SKM-1 treated with dmso at 0.1 percent for 144 hours (cell line): ENCODE measurements around the gene GRIK5.
"Not testable (repeated sequence)": the region's sequence is repeated elsewhere in the genome, so short reads cannot be mapped to it uniquely, and the experiment has no call there.

Source experiments
- DNase-seq: peaks from one replicate; lab custom pipeline; 2025; ENCODE audit not compliant: unreplicated experiment; lab: John Stamatoyannopoulos, UW

GRIK5 gene

GRCh38 chr19:41994994-41995958, 74.7 kb downstream of the GRIK5 start:
- no peak for DNase-seq

DNA sequence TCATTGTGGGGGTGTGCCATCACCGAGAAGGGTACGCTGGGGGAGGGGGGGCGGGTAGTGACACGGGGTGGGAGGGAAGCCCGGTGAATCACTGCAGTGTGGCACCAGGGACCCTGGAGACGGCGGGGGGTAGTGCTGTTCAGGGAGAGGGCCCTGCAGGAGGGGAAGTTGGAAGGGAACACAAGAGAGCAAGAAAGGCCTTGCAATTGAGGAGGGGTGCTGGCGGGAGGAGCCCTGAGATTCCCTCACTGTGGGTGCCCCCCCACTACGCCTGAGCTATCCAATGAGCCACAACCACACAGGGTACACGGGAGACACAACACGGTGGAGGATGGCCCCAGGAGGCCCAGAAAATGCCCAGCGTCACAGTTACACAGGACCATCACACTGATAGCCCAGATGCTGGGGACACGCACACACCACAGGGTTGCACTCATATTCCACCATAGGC, 75.5 kb downstream of the GRIK5 start:
- no peak for DNase-seq

DNA sequence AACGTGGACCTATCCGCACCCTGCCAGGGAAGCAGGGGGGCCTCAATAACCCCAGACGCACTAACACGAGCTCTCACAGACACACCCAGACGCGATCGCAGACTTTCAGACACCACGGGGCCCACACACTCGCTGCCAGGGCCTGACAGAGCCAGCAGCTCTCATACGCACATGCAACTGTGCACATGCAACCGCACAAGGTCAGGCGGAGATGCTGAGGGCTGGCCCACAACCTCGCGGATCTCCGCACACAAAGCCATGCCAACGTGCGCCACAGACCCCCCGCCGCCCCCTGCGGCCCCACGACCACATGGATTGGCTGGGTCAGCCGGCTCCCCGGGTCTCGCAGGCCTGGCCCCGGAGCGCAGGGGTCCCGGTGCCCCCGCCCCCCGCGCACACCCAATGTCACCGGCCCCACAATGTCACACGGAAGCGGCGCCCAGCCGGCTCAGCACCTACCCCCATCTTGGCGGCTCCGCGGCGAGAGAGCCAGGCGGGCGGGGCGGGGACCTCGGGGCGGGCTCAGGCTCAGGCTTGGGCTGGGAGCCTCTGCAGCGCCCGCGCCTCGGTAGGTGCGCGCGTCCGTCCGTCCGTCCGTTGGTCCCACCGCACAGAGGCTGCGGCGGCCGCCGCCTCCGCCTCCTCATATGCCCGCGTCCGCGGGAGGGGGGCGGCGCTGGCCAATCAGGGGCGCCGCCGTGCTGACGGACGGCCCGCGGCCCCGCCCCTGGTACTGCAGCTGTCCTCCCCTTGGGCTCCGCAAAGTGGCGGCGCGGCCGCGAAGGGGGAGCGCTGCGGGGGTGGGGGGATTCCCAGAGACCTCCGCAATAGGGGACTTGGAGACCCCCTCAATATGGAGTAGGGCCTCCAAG, 76.2 kb downstream of the GRIK5 start, which contains the start of gene ATP1A3:
ATP1A3 (minus strand) TSS at position 619 of the 872 bp plus-strand sequence; CDS start at position 465, 154 bp downstream.
- no peak for DNase-seq

GRCh38 chr19:41991925-41992569, 78.0 kb downstream of the GRIK5 start:
- not testable (repeated sequence) for DNase-seq

GRCh38 chr19:41991025-41991424, 79.0 kb downstream of the GRIK5 start:
- no peak for DNase-seq

DNA sequence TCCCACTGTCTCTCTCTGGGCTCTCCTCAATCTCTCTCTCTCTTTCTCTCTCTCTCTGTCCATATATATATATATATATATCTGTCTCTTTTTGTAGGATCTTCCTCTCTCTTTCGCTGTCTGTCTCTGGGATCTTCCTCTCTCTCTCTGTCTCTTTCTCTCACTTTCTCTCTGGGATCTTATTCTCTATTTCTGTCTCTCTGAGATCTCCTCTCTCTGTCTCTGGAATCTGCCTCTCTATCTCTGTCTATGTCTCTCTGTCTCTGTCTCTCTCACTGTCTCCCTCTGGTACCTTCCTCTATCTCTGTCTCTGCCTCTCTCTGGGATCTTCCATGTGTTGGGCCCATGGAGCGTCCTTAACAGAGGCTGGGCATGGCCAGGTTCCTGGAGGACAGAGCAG, 79.4 kb downstream of the GRIK5 start:
- no peak for DNase-seq

DNA sequence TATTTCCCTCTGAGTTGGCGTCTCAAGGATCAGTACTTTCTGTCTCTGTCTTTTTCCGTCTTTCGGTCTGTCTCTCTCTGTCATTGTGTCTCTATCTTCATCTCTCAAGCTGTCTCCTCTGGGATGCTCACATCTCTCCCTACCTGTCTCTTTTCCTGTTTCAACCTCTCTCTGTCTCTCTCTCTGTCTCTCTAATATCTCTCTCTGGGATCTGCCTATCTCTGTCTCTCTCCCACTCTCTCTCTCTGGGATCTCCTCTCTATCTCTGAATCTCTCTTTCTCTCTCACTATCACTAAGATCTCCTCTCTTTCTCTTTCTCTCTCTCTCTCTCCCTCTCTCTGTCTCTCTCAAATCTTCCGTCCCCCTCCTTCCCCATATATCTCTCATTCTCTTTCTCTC, 80.0 kb downstream of the GRIK5 start:
- DNase-seq: no peak

DNA sequence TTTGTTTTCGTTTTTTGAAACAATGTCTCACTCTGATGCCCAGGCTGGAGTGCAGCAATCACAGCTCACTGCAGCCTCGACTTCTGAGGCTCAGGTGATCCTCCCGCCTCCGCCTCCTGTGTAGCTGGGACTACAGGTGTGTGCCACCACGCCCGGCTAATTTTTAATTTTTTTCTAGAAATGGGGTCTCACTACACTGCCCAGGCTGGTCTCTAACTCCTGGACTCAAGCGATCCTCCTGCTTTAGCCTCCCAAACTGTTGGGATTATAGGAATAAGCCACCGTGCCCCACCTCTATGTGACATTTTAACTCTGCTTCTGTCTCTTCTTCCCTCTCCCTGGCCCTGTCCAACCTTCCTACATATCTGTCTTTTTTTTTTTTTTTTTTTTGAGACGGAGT, 81.1 kb downstream of the GRIK5 start:
- DNase-seq: no peak

DNA sequence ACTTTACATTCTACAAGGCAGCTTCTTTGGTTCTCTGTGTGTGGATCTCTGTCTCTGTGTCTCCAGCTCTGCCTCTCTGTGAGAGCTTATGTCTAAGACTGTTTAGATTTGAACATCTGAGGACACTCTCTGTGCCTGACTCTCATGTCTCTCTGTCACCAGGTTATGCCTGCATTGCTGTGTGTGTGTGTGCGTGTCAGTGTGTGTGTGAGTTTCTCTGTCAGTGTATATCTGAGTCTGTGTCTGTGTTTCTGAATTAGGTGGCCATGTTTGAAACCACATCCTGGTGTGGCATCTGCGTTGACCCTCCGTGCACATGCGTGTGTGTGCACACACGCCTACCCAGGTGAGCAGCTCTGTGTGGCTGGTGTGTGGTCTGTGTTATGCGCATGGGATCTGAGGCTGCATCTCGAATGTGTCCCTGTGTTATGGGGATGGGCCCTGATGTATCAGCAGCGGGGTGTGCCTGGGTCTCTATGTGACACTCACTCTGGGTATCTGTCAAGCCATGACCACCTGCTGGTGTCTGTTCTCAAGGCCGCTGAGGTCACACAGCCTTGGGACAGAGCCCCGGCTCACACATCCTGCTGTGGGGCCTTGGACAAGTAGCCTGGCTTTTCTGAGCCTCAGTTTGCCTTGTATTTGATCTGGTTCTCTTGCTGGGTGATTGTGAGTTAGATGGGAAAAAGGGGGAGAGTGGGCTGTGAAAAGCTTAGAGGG, 82.7 kb downstream of the GRIK5 start:
- no peak for DNase-seq

GRCh38 chr19:41984961-41985360, 85.0 kb downstream of the GRIK5 start:
- no peak for DNase-seq

DNA sequence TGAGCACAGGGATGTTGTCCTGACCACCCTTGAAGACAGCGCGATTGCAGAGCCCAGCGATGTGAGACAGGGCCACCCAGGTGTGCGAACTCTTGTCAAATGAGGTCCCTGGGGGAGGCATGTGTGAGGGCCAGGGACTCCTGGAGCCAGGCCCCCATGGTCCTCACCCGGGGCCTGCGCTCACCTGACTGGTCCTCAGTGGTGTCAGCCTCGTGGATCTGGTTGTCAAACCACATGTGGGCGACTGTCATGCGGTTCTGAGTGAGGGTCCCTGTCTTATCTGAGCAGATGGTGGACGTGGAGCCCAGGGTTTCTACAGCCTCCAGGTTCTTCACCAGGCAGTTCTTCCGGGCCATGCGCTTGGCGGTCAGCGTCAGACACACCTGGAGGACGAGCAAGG, 88.3 kb downstream of the GRIK5 start:
- DNase-seq: no peak

GRCh38 chr19:41978470-41978869, 91.5 kb downstream of the GRIK5 start:
- no peak for DNase-seq

DNA sequence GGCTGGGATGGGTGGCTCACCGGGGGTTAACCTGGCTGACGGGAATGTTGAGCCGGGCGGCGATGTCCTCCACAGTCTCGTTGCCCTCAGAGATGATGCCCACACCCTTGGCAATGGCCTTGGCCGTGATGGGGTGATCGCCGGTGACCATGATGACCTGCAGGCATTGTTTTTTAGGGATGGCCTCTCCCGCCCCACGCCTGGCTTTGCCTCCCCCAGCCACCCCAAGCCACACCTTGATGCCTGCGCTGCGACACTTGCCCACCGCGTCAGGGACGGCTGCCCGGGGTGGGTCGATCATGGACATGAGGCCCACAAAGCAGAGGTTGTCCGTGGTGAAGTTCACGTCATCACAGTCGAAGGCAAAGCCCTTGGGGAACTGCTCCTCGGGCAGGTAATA, 92.1 kb downstream of the GRIK5 start:
- DNase-seq: no peak

- no peak for DNase-seq
Observed at GRCh38 chr19:41974652-41975051, 95.4 kb downstream of the GRIK5 start.

GRCh38 chr19:41971363-41971762, 98.6 kb downstream of the GRIK5 start:
- DNase-seq: no peak

DNA sequence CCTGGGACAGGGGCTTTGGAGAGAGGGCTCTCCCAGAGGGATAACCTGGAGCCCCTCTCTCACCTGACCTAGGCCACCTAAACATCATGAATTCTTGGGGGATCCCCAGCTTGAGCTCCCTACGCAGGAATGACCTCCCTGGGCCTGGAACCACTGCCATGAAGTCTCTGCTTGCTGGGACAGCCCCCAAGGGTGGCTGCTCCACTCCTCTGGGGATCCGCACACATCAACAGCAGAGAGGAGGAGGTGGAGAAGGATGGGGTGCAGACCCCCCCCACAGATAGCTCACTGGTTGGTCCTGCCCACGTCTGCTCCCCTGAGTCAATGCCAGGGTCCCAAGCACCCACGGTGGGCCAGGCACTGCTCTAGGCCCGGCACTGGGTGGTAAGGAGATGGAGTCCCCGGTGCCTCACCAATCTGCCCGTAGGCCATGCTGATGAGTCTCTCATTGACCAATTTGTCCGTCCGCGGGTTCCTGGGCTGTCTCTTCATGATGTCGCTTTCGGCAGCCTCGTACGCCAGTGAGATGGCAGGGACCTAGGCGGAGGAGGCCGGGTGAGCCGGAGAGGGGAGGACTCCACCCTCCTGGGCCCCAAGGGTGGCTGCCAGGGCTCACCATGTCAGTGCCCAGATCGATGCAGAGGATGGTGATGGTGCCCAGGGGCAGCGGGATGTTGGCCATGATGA, 100.1 kb downstream of the GRIK5 start:
- DNase-seq: no peak

DNA sequence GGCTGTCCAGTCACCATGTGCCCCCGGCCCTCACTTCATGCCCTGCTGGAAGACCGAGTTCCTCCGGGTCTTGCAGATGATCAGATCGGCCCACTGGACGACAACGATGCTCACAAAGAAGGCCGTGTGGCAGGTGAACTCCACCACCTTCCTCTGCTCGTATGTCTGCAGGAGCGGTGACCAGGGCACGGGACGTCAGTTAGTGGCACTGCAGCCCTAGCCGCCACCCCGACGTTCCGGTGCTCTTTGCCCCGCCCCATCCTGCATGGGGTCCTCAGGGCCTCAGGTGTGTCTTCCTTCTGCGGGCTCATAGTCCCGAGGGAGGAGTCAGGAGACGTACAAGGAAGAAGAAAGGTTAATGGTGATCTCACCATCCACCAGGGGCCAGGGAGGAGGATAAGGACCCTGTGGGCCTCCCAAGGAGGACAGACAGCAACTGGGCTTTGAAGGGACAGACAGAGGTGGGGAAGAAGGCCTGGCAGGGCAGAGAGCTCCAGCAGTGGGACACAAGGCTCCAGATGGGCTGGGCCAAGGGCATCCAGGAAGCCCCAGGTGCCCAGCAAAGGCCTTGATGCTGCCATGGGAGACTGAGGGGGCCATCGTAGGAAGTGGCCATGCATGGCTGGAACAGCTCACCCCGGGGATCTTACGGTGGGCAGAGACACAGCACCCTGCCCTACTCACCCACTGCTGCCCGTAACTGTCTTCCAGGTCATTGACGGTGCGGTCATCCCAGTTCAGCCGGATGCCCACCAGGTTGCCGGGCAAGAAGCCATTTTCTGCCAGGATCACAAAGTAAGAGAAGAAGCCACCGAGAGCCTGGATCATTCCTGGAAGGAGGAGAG, 101.0 kb downstream of the GRIK5 start:
- no peak for DNase-seq

DNA sequence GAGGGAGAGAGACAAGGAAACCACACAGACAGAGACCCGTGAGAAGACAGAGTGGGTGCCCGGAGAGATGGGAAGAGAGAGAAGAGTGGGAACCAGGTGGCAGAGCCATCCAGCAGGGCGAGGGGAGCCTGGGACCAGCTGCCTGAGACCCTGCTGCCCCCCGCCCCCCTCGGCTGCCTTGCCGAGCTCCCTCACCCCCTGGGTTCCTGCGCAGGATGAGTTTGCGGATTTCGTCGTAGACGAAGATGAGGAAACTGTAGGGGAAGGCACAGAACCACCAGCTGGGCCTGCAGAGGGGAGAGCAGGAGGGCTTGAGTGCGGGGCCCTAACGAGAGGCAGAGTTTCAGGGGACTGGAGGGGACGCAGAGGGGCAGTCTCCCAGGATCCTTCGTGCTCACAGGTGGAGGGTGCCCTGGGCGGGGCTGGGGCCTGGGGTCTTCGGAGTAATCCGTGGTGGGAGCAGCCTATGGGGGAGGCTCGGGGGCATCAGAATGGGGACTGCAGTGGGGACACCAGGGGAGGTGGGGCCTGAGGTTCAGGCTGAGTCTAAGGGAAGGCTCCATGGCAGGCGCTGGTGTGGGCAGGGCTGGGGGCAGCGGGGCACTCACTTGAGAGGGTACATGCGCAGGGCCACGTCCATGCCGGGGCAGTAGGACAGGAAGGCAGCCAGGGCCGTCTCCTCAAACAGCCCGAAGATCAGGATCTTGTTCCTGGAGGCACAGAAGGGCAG, 102.8 kb downstream of the GRIK5 start:
- no peak for DNase-seq
